Activated T-helper 1 cell treated with anti-CD3 and anti-CD28 coated beads, Interleukin-12 subunit alpha, Interleukin-12 subunit beta, Interleukin-2, Interleukin-4 antibody, amounts not matched to agents 30 ng/mL and 10 ng/mL and 1 ng/mL, durations not matched to agents 14 hours and 24 hours and 36 hours (primary cell): ENCODE data around the gene GPR61. TPM values are rescaled to one million over a fixed set of nuclear protein-coding genes. Genes with fewer than 3 reads are reported as not detected.
A peak's percentile ranks its signal among the peaks of the same experiment; 100 is the strongest.

Experiments used
- DNase-seq: peaks from one replicate; pipeline ENCODE4 v3.0.0; 2021; ENCODE audit warnings: low spot score
- H3K27ac Mint-ChIP-seq: one replicate; pipeline ENCODE4 v1.8.0; 2021; ENCODE audit warnings: mild to moderate bottlenecking, mixed read lengths
- H3K27me3 Mint-ChIP-seq: one replicate; pipeline ENCODE4 v1.8.0; 2022; ENCODE audit warnings: mild to moderate bottlenecking, moderate library complexity, mixed read lengths; ENCODE audit not compliant: insufficient read depth
- H3K36me3 Mint-ChIP-seq: one replicate; pipeline ENCODE4 v1.8.0; 2021; ENCODE audit warnings: low read depth, mixed read lengths
- H3K4me1 Mint-ChIP-seq: one replicate; pipeline ENCODE4 v1.8.0; 2021; ENCODE audit warnings: low read depth, mixed read lengths
- H3K4me3 Mint-ChIP-seq: one replicate; pipeline ENCODE4 v1.8.0; 2021; ENCODE audit warnings: mild to moderate bottlenecking, moderate library complexity, mixed read lengths
- H3K9me3 Mint-ChIP-seq: one replicate; pipeline ENCODE4 v1.8.0; 2021; ENCODE audit warnings: mixed read lengths
- intact Hi-C: fragments of 100-400 bp; cut with micrococcal nuclease; formaldehyde crosslinking; loops from one replicate; pipeline ENCODE4 v1.15.1; 2024
- total RNA-seq: library from RNA; stranded (reverse); gene quantifications from 2 replicates; pipeline ENCODE4 v1.2.3, GENCODE V29; 2022

GPR61 gene
- total RNA-seq, 1 donor from 2014 or later: not detected

- H3K9me3 Mint-ChIP-seq: no peaks in the 10 kb centered on the region
- intact Hi-C loops: loop anchor here (1.0 to 5.0 kb wide), 9 partner anchors 23 to 440 kb away; partner anchors contain the start of genes AMIGO1, CYB561D1, PSMA5 and TMEM167B
- peaks cover 24% of the 10 kb centered on the region for H3K4me1 Mint-ChIP-seq
- peak overlapping the region; percentile 86 for H3K27ac Mint-ChIP-seq
- H3K36me3 Mint-ChIP-seq: no peaks in the 10 kb centered on the region
- no peaks in the 10 kb centered on the region for H3K27me3 Mint-ChIP-seq
- no peak for DNase-seq
- H3K4me3 Mint-ChIP-seq: no peak overlapping the region
These were observed 7.8 kb upstream of the GPR61 start for GRCh38 chr1:109531826-109532364.

DNA sequence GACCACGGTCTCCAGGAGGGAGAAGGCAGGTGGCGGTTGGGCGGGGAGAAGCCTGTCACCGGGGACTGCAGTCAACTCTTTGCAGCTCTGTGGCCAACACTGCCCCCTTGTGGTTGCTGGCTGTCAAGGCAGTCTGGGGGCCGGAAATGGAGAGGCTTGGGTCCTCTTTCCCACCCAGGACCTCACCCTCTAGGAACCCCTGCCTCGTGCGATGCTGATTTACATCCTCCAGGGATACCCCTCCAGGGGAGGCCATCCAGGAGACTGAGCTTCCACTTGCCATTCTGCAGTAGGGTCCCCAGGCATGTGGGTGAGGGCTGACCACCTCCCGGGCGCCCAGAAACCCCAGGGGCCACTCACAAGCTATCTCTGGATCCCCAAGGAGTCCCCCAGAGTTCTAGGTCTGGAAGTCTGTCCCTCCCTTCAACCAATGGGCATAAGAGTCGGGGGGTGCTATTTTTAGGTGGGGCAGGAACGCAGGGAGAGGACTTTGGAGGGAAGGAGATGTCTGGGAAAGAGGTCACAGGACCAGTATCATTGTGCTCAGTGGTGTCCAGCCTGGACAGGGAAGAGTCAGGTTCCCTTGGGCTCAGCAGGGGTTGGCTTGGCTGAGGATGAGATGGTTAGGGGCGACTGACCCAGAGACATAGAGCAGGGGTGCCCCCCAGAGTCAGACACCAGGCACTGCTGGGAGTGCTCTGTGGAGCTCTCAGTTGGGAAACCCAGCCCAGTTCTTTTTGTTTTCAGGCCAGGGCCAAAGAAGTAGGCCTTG, 7.1 kb upstream of the GPR61 start:
- Mint-ChIP-seq H3K9me3 (no peaks in the 10 kb centered on the region), H3K4me1 (peaks cover 24% of the 10 kb centered on the region), H3K36me3 (no peaks in the 10 kb centered on the region), H3K27me3 (no peaks in the 10 kb centered on the region), H3K27ac (peak overlapping the region; percentile 86), H3K4me3 (peak overlapping the region; percentile 53)
- intact Hi-C loops: loop anchor here (1.0 to 5.0 kb wide), 10 partner anchors 23 to 440 kb away; partner anchors contain the start of genes AMIGO1, CYB561D1, PSMA5 and TMEM167B
- peak; percentile 85 for DNase-seq

GRCh38 chr1:109534307-109534858, 5.3 kb upstream of the GPR61 start:
- DNase-seq: no peak
- no peaks in the 10 kb centered on the region for H3K36me3 Mint-ChIP-seq
- H3K4me3 Mint-ChIP-seq: no peak overlapping the region
- H3K9me3 Mint-ChIP-seq: no peaks in the 10 kb centered on the region
- no peaks in the 10 kb centered on the region for H3K27me3 Mint-ChIP-seq
- intact Hi-C loops: loop anchor here (5.0 kb wide), 1 partner anchor 442 kb away; the partner anchor contains the start of gene TMEM167B
- no peak overlapping the region for H3K27ac Mint-ChIP-seq
- peaks cover 24% of the 10 kb centered on the region for H3K4me1 Mint-ChIP-seq

DNA sequence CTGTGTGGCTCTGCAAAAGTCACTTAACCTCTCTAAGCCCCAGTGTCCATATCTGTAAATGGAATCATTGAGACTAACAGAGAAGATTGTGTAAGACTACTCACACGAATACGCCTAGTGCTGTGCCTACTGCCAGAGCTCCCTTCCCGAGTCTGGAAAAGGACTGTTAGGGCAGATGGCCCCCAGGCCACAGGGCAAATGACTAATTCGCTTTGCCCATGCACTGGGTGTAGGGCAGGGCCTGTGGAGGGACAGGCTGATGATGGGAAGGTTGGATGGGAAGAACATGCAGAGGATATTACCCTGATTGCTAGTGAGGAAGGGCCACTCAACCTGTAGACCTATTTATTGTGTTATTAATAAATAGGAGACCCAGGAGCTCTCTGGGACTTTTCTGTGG, 4.2 kb upstream of the GPR61 start:
- no peaks in the 10 kb centered on the region for H3K9me3 Mint-ChIP-seq
- no peak for DNase-seq
- peaks cover 24% of the 10 kb centered on the region for H3K4me1 Mint-ChIP-seq
- H3K27ac Mint-ChIP-seq: no peak overlapping the region
- intact Hi-C loops: no loop called here
- H3K36me3 Mint-ChIP-seq: no peaks in the 10 kb centered on the region
- H3K4me3 Mint-ChIP-seq: no peak overlapping the region
- H3K27me3 Mint-ChIP-seq: peaks cover 2% of the 10 kb centered on the region

DNA sequence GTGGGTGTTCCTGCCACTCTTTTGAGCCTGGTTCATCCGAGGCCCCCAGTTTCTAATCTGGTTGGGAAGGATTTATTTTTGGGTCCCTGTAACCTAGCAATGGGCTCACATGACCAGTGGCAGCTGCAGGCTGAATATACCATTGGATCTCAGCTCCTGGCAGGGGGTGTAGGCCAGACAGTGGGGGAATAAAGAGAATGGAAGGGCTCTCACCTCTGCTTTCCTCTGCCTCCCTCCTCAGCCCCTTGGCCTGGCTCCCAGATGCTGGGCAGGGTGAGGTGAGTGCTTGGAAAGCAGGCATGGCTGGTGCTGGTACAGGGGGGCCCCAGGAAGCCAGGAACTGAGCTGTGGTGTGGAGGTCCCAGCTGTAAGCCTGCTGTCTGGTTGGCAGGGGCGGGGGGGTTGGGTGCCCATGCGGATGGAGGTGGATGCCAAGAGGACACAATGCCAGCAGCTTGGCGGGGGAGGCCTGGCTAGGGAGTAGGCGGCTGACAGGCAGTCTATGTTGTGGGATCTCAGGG, 3.6 kb upstream of the GPR61 start:
- no peak overlapping the region for H3K27ac Mint-ChIP-seq
- intact Hi-C loops: no loop called here
- no peak for DNase-seq
- no peaks in the 10 kb centered on the region for H3K9me3 Mint-ChIP-seq
- peaks cover 6% of the 10 kb centered on the region for H3K27me3 Mint-ChIP-seq
- H3K4me3 Mint-ChIP-seq: no peak overlapping the region
- H3K4me1 Mint-ChIP-seq: peaks cover 19% of the 10 kb centered on the region
- H3K36me3 Mint-ChIP-seq: no peaks in the 10 kb centered on the region

GRCh38 chr1:109537450-109538178, 2.1 kb upstream of the GPR61 start:
- peaks cover 10% of the 10 kb centered on the region for H3K27me3 Mint-ChIP-seq
- H3K9me3 Mint-ChIP-seq: no peaks in the 10 kb centered on the region
- intact Hi-C loops: no loop called here

DNA sequence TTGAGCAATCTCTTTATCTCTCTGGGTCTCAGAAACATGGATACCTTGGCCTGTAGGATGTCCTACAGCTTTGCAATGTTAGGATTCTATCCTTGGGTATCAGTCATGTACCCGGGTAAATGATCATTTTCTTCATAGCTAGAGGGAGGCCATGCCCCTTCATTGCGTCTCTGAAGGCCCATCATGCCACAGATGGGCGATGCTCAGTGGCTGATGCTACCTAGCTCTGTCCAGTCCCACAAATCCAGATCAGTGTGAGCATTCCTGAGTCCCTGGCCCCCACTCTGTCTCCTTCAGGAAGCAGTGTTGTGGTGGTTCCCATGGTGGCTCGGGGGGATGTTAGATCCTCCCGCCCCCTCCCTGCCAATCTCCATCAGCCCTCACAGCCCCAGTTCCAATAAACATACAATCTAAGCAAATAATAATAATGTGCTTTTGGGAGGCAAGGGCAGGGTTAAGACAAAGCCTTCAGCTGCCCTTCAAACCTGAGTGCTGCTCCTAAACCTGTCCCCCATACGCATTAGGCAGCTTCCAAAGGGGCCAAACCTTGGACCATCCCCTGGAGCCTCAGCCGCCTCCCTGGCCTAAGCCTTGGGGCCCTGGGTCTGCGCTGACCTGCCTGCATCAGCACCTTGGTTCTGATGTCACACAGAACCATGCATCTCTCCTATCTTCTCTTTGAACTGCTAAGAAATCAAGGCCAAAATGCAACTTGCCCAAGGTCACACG, 681 bp upstream of the GPR61 start:
- DNase-seq: no peak
- H3K36me3 Mint-ChIP-seq: no peaks in the 10 kb centered on the region
- intact Hi-C loops: no loop called here
- H3K27me3 Mint-ChIP-seq: peaks cover 11% of the 10 kb centered on the region
- no peak overlapping the region for H3K27ac Mint-ChIP-seq
- H3K4me3 Mint-ChIP-seq: no peak overlapping the region
- no peaks in the 10 kb centered on the region for H3K9me3 Mint-ChIP-seq
- no peaks in the 10 kb centered on the region for H3K4me1 Mint-ChIP-seq

More at GRCh38 chr1:109537450-109538178, 2.1 kb upstream of the GPR61 start:
- H3K36me3 Mint-ChIP-seq: no peaks in the 10 kb centered on the region
- no peak overlapping the region for H3K4me3 Mint-ChIP-seq
- DNase-seq: no peak
- H3K4me1 Mint-ChIP-seq: peaks cover 4% of the 10 kb centered on the region
- no peak overlapping the region for H3K27ac Mint-ChIP-seq

GRCh38 chr1:109541102-109541501, 1.4 kb downstream of the GPR61 start:
- Mint-ChIP-seq H3K4me1 (peaks cover 4% of the 10 kb centered on the region), H3K27me3 (peaks cover 11% of the 10 kb centered on the region), H3K36me3 (no peaks in the 10 kb centered on the region), H3K27ac (no peak overlapping the region), H3K9me3 (no peaks in the 10 kb centered on the region), H3K4me3 (no peak overlapping the region)
- intact Hi-C loops: loop anchor here (10.0 kb wide), 1 partner anchor 354 kb away; no protein-coding TSS in a partner anchor
- no peak for DNase-seq

GRCh38 chr1:109542657-109543056, 3.0 kb downstream of the GPR61 start:
- H3K36me3 Mint-ChIP-seq: peaks cover 2% of the 10 kb centered on the region
- no peaks in the 10 kb centered on the region for H3K9me3 Mint-ChIP-seq
- H3K27me3 Mint-ChIP-seq: peaks cover 11% of the 10 kb centered on the region
- no peak overlapping the region for H3K27ac Mint-ChIP-seq
- peaks cover 18% of the 10 kb centered on the region for H3K4me1 Mint-ChIP-seq
- intact Hi-C loops: loop anchor here (10.0 kb wide), 1 partner anchor 352 kb away; no protein-coding TSS in a partner anchor
- no peak overlapping the region for H3K4me3 Mint-ChIP-seq
- no peak for DNase-seq

DNA sequence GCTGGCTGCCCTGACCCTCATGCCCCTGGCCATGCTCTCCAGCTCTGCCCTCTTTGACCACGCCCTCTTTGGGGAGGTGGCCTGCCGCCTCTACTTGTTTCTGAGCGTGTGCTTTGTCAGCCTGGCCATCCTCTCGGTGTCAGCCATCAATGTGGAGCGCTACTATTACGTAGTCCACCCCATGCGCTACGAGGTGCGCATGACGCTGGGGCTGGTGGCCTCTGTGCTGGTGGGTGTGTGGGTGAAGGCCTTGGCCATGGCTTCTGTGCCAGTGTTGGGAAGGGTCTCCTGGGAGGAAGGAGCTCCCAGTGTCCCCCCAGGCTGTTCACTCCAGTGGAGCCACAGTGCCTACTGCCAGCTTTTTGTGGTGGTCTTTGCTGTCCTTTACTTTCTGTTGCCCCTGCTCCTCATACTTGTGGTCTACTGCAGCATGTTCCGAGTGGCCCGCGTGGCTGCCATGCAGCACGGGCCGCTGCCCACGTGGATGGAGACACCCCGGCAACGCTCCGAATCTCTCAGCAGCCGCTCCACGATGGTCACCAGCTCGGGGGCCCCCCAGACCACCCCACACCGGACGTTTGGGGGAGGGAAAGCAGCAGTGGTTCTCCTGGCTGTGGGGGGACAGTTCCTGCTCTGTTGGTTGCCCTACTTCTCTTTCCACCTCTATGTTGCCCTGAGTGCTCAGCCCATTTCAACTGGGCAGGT, 3.8 kb downstream of the GPR61 start:
- Mint-ChIP-seq H3K27me3 (peaks cover 11% of the 10 kb centered on the region), H3K9me3 (no peaks in the 10 kb centered on the region)

DNA sequence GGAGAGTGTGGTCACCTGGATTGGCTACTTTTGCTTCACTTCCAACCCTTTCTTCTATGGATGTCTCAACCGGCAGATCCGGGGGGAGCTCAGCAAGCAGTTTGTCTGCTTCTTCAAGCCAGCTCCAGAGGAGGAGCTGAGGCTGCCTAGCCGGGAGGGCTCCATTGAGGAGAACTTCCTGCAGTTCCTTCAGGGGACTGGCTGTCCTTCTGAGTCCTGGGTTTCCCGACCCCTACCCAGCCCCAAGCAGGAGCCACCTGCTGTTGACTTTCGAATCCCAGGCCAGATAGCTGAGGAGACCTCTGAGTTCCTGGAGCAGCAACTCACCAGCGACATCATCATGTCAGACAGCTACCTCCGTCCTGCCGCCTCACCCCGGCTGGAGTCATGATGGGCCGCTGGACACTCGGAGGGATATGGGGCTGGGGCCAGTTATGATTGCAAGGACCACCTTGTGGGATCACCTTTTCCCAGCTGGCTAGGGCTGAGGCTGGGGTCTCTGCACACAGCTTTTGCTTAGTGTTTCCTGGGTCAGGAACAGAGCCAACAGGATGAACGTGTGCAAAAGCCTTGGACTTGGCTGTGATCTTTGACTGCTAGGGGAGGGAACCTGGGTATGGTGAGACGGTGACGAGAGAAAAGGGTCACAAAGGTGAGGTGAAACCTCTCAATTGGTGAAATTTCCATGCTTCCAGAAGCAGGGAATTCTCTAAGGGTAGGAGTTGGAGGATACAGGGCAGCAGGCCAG, 4.5 kb downstream of the GPR61 start:
- intact Hi-C loops: loop anchor here (10.0 kb wide), 1 partner anchor 351 kb away; no protein-coding TSS in a partner anchor
- H3K4me1 Mint-ChIP-seq: peaks cover 25% of the 10 kb centered on the region
- no peak overlapping the region for H3K4me3 Mint-ChIP-seq
- H3K36me3 Mint-ChIP-seq: peaks cover 5% of the 10 kb centered on the region
- H3K27me3 Mint-ChIP-seq: peaks cover 11% of the 10 kb centered on the region
- no peak for DNase-seq
- no peaks in the 10 kb centered on the region for H3K9me3 Mint-ChIP-seq
- no peak overlapping the region for H3K27ac Mint-ChIP-seq

More for the DNA sequence above, 3.8 kb downstream of the GPR61 start:
- intact Hi-C loops: loop anchor here (10.0 kb wide), 1 partner anchor 351 kb away; no protein-coding TSS in a partner anchor
- H3K4me3 Mint-ChIP-seq: no peak overlapping the region
- H3K36me3 Mint-ChIP-seq: peaks cover 2% of the 10 kb centered on the region
- H3K4me1 Mint-ChIP-seq: peaks cover 21% of the 10 kb centered on the region
- DNase-seq: no peak
- no peak overlapping the region for H3K27ac Mint-ChIP-seq
